HepG2 (cell line): ENCODE measurements around the gene SDC1. TPM values are rescaled to one million over a fixed set of nuclear protein-coding genes. Genes with fewer than 3 reads are reported as not detected.

Experiments used
- ATAC-seq: fragments of 200-7000 bp; cut with Tn5 transposase; 3 replicates; pipeline ENCODE4 v1.9.1; 2020; ENCODE audit warnings: mild to moderate bottlenecking, moderate library complexity
- BruUV-seq: library from RNA; stranded (reverse); fragments of 400-500 nt; replicated peaks from 2 replicates; lab custom pipeline; 2021; lab: Mats Ljungman, UMichigan
- CTCF ChIA-PET: fragments of 300-600 bp; formaldehyde crosslinking; extraction: SDS; loops from one replicate; lab custom pipeline; 2021; ENCODE audit warnings: low total read pairs, inconsistent platforms, low intra/inter-chr PET ratio; lab: Yijun Ruan, JAX
- POLR2A ChIA-PET: fragments of 350-600 bp; sonication (Branson Sonifier 250); formaldehyde crosslinking; loops from one replicate; lab custom pipeline; 2020; ENCODE audit warnings: antibody characterized with exemption, inconsistent platforms; lab: Yijun Ruan, JAX
- DNase-seq: peaks from one replicate; pipeline ENCODE4 v3.0.0-alpha.2; 2015; ENCODE audit warnings: low spot score
- FAIRE-seq: peaks from 3 replicates; lab custom pipeline; 2011; peaks lifted over from hg19 to GRCh38; lab: Jason Lieb, UNC
- H2AFZ ChIP-seq: one replicate; pipeline ENCODE4 v1.6.1; 2011; ENCODE audit warnings: low read length, inconsistent platforms
- H3K27ac ChIP-seq: fragments of 300-600 bp; 3 replicates; pipeline ENCODE4 v1.8.0; 2011; ENCODE audit warnings: mixed run types, mild to moderate bottlenecking, mixed read lengths, low read length, inconsistent platforms; ENCODE audit not compliant: insufficient read depth; ENCODE audit errors: extremely low read length
- H3K27me3 ChIP-seq, 2 experiments: fragments of 200-600 bp in 1 of 2; 2 replicates in 1 of 2; 3 replicates in 1 of 2; pipeline versions ENCODE4 v1.6.0 to v1.8.0; 2011; ENCODE audit warnings: low read length in 2 of 2, mild to moderate bottlenecking in 2 of 2, moderate library complexity in 2 of 2, inconsistent platforms in 1 of 2; ENCODE audit not compliant: insufficient read depth in 2 of 2, control insufficient read depth in 1 of 2
- H3K36me3 ChIP-seq, 2 experiments: fragments of 200-600 bp in 1 of 2; replicated peaks in 1 of 2; 2 replicates in 1 of 2; 3 replicates in 1 of 2; pipeline versions ENCODE4 v1.5.1 to v1.8.0; 2011; ENCODE audit warnings: low read length in 2 of 2, inconsistent platforms in 1 of 2; ENCODE audit not compliant: insufficient read depth in 2 of 2, control insufficient read depth in 1 of 2
- H3K4me1 ChIP-seq: 2 replicates; pipeline ENCODE4 v1.5.1; 2012; ENCODE audit warnings: low read length, inconsistent platforms; ENCODE audit not compliant: insufficient read depth
- H3K4me2 ChIP-seq: 2 replicates; pipeline ENCODE4 v1.6.0; 2011; ENCODE audit warnings: low read depth, low read length, inconsistent platforms
- H3K4me3 ChIP-seq, 3 experiments: fragments of 200-600 bp in 1 of 3; sonication (generic), shearing (Covaris generic) in 1 of 3; replicated peaks in 1 of 3; 2 replicates each; pipeline ENCODE4 v1.5.1; 2011 to 2016; ENCODE audit warnings: low read length in 3 of 3, inconsistent platforms in 2 of 3, low read depth in 2 of 3, mild to moderate bottlenecking in 2 of 3, control low read depth in 1 of 3, mixed read lengths in 1 of 3; ENCODE audit not compliant: insufficient read depth in 1 of 3
- H3K79me2 ChIP-seq: one replicate; pipeline ENCODE4 v1.6.1; 2011; ENCODE audit warnings: low read length, inconsistent platforms; ENCODE audit not compliant: insufficient read depth
- H3K9ac ChIP-seq: 2 replicates; pipeline ENCODE4 v1.6.0; 2011; ENCODE audit warnings: mild to moderate bottlenecking, low read depth, low read length, inconsistent platforms; ENCODE audit not compliant: insufficient read depth
- H3K9me3 ChIP-seq: 2 replicates; pipeline ENCODE4 v1.5.1; 2012; ENCODE audit warnings: mild to moderate bottlenecking, low read length
- H4K20me1 ChIP-seq: 2 replicates; pipeline ENCODE4 v1.6.0; 2011; ENCODE audit warnings: inconsistent platforms, mild to moderate bottlenecking, low read length, moderate library complexity; ENCODE audit not compliant: insufficient read depth
- ELF4 ChIP-seq: sonication (generic); formaldehyde crosslinking; IDR thresholded peaks from 2 replicates; pipeline ENCODE4 v1.5.0; 2020; ENCODE audit warnings: missing genetic modification reagents, mild to moderate bottlenecking, moderate library complexity, borderline replicate concordance
- FOXO1 ChIP-seq: sonication (generic); formaldehyde crosslinking; IDR thresholded peaks from 2 replicates; pipeline ENCODE4 v1.4.0; 2020; ENCODE audit warnings: missing genetic modification reagents
- MAFK ChIP-seq, 2 experiments: IDR thresholded peaks in 1 of 2; conservative IDR thresholded peaks in 1 of 2; 2 replicates each; pipeline ENCODE4 v1.6.1; 2011; ENCODE audit warnings: improper control_type of control experiment in 2 of 2, low read length in 2 of 2
- NCOA2 ChIP-seq: sonication (generic); formaldehyde crosslinking; IDR thresholded peaks from 2 replicates; pipeline ENCODE4 v1.8.0; 2022; ENCODE audit warnings: inconsistent platforms
- PCBP1 ChIP-seq: fragments of 200-400 bp; formaldehyde crosslinking; IDR thresholded peaks from 2 replicates; pipeline ENCODE4 v1.6.1; 2017; ENCODE audit warnings: mild to moderate bottlenecking, low read depth, low read length, borderline replicate concordance
- ZBED4 ChIP-seq: sonication (generic); formaldehyde crosslinking; IDR thresholded peaks from 2 replicates; pipeline ENCODE4 v1.4.0; 2020; ENCODE audit warnings: missing genetic modification reagents, borderline replicate concordance
- ZMAT3 ChIP-seq: sonication (generic); formaldehyde crosslinking; conservative IDR thresholded peaks from 2 replicates; pipeline ENCODE4 v1.7.0; 2021; ENCODE audit warnings: missing genetic modification reagents
- ZNF761 ChIP-seq: sonication (generic); formaldehyde crosslinking; conservative IDR thresholded peaks from 2 replicates; pipeline ENCODE4 v1.4.0; 2020; ENCODE audit warnings: mild to moderate bottlenecking, missing genetic modification reagents
- WGBS: methylation state at CpG from one replicate; pipeline ENCODE4 v1.1.6; 2017; ENCODE audit warnings: low lambda C conversion rate; 5-methylcytosine and 5-hydroxymethylcytosine counted together
- in situ Hi-C: cut with HindIII; loops from 2 replicates; pipeline ENCODE4 v1.10.0; 2017; ENCODE audit warnings: low pct_unique_long_range_greater_than_20kb; ENCODE audit not compliant: extremely low pct_ligation_motif_present
- intact Hi-C: fragments of 100-400 bp; cut with micrococcal nuclease; formaldehyde crosslinking; loops from one replicate; pipeline ENCODE4 v1.10.0; 2022; ENCODE audit not compliant: unreplicated experiment
- polyA plus RNA-seq, 8 experiments: library from polyadenylated mRNA; depleted of rRNA in 3 of 8; stranded (reverse) in 7 of 8; unstranded in 1 of 8; fragments of >200 nt; fragmentation: Illumina TruSeq in 4 of 8; extraction: Trizol in 4 of 8; gene quantifications; 2 replicates each; pipeline versions ENCODE4 v1.2.1 to v1.2.3, GENCODE V29; 2011 to 2016; ENCODE audit warnings: low read depth in 4 of 8, missing spikeins in 1 of 8, mixed read lengths in 1 of 8; ENCODE audit not compliant: insufficient read depth in 1 of 8
- total RNA-seq, 5 experiments: library from RNA; depleted of rRNA; stranded (reverse); fragments of >200 nt; fragmentation: Illumina TruSeq; extraction: Trizol; gene quantifications; 2 replicates each; pipeline ENCODE4 v1.2.3, GENCODE V29; 2016; ENCODE audit warnings: low read depth in 1 of 5
- TF ChIP-seq, protein P1 (sequence below): IDR thresholded peaks from 2 replicates; pipeline ENCODE4 v1.6.1; 2016; ENCODE audit warnings: low read depth, missing genetic modification reagents, missing compliant biosample characterization

SDC1 gene
- total and polyA plus RNA-seq, 2 of the 13 experiments (the other 11 are each of a cell fraction or from before 2014, with no cell fraction given) = 108 to 119 TPM

DNA sequence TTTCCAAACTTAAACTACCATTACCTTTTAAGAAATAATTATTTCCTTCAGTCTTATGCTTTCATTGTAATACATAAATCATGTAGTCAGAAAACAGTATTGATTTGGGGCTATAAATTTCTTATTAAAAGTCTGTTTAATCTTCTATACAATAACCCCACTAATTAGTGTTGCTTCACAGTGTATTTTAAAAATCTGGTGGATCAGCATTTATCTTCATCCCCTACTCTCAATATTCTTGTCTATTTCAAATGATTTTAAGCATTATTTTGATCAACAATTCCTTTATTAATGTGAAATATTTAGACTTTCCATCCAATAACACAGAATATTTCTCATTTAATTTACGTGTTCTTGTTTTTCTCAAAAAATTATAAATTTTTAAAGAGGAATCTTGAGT, 32.5 kb upstream of the SDC1 start:
- H3K27me3 ChIP-seq = no peaks in the 10 kb centered on the region
- no peak overlapping the region for H2AFZ ChIP-seq
- ATAC-seq (no peak), FAIRE-seq (no peak), DNase-seq (no peak)
- no TSS peak for BruUV-seq
- ChIA-PET CTCF (no interaction called here), POLR2A (no interaction called here)
- no peaks in the 10 kb centered on the region for H4K20me1 ChIP-seq
- H3K36me3 ChIP-seq = peaks cover 20 to 80% of the 10 kb centered on the region in 2 experiments
- no peak overlapping the region for H3K4me3 ChIP-seq
- WGBS = 100% methylated on average over 1 of the region's 1 CpG
- H3K4me2 ChIP-seq = no peak overlapping the region
- peak; percentile 31 to 48; a peak in 1 of 4 replicates for TF ChIP-seq MAFK (conservative IDR thresholded peaks at IDR 0.05 in 1 of 2, IDR thresholded peaks at IDR 0.05 in 1 of 2; ENCODE audit: low read length in 2 of 2)
- no peak for TF ChIP-seq PCBP1
- no peak for TF ChIP-seq ZBED4 (CRISPR knock-in tag)
- no peak for TF ChIP-seq ZMAT3 (CRISPR knock-in tag)
- no peak for TF ChIP-seq ZNF761 (CRISPR knock-in tag)
- TF ChIP-seq FOXO1 (CRISPR knock-in tag) = no peak
- no peak for TF ChIP-seq NCOA2 (CRISPR knock-in tag)
- TF ChIP-seq, protein P1, sequence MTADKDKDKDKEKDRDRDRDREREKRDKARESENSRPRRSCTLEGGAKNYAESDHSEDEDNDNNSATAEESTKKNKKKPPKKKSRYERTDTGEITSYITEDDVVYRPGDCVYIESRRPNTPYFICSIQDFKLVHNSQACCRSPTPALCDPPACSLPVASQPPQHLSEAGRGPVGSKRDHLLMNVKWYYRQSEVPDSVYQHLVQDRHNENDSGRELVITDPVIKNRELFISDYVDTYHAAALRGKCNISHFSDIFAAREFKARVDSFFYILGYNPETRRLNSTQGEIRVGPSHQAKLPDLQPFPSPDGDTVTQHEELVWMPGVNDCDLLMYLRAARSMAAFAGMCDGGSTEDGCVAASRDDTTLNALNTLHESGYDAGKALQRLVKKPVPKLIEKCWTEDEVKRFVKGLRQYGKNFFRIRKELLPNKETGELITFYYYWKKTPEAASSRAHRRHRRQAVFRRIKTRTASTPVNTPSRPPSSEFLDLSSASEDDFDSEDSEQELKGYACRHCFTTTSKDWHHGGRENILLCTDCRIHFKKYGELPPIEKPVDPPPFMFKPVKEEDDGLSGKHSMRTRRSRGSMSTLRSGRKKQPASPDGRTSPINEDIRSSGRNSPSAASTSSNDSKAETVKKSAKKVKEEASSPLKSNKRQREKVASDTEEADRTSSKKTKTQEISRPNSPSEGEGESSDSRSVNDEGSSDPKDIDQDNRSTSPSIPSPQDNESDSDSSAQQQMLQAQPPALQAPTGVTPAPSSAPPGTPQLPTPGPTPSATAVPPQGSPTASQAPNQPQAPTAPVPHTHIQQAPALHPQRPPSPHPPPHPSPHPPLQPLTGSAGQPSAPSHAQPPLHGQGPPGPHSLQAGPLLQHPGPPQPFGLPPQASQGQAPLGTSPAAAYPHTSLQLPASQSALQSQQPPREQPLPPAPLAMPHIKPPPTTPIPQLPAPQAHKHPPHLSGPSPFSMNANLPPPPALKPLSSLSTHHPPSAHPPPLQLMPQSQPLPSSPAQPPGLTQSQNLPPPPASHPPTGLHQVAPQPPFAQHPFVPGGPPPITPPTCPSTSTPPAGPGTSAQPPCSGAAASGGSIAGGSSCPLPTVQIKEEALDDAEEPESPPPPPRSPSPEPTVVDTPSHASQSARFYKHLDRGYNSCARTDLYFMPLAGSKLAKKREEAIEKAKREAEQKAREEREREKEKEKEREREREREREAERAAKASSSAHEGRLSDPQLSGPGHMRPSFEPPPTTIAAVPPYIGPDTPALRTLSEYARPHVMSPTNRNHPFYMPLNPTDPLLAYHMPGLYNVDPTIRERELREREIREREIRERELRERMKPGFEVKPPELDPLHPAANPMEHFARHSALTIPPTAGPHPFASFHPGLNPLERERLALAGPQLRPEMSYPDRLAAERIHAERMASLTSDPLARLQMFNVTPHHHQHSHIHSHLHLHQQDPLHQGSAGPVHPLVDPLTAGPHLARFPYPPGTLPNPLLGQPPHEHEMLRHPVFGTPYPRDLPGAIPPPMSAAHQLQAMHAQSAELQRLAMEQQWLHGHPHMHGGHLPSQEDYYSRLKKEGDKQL (CRISPR knock-in tag) = no peak
- TF ChIP-seq ELF4 (CRISPR knock-in tag) = no peak
- no peak overlapping the region for H3K27ac ChIP-seq
- intact Hi-C loops (no loop called here), in situ Hi-C loops (no loop called here)
- no peaks in the 10 kb centered on the region for H3K9me3 ChIP-seq
- H3K4me1 ChIP-seq = no peaks in the 10 kb centered on the region
- H3K79me2 ChIP-seq = no peaks in the 10 kb centered on the region
- no peak overlapping the region for H3K9ac ChIP-seq
